ENCODE data around the gene RBFOX2.

DNA sequence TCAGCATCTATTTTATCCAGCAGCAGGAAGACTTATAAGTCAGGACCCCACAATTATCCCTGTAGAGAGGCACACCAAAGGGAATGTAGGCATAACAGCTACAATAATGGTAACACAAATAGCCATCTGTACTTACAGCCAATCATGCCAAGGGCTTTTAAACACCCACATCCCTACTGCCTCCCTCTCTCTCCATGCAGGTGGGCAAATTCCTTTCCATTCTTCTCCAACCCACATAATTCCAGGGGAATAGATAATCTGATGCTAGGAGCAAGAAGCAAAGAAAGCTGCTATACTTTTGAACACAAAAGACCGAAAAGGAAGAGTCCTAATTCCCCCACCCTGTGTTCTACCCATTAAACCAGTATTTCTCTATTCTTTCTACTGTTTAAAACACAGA is 46.7 kb downstream of the RBFOX2 start:
- TF ChIP-seq ZSCAN12 (CRISPR knock-in tag; IDR thresholded peaks at IDR 0.05) (no peak), ZNF563 (CRISPR knock-in tag; IDR thresholded peaks at IDR 0.05) (no peak), ZNF136 (CRISPR knock-in tag; IDR thresholded peaks at IDR 0.05; ENCODE audit: low read depth) (no peak), SALL1 (CRISPR knock-in tag; IDR thresholded peaks at IDR 0.05) (no peak), JUND (CRISPR knock-in tag; IDR thresholded peaks at IDR 0.05) (no peak), RNF2 (conservative IDR thresholded peaks at IDR 0.05; ENCODE audit: low read depth) (no peak), ZNF207 (IDR thresholded peaks at IDR 0.05; ENCODE audit: borderline replicate concordance) (no peak)
- TF ChIP-seq, protein P1, sequence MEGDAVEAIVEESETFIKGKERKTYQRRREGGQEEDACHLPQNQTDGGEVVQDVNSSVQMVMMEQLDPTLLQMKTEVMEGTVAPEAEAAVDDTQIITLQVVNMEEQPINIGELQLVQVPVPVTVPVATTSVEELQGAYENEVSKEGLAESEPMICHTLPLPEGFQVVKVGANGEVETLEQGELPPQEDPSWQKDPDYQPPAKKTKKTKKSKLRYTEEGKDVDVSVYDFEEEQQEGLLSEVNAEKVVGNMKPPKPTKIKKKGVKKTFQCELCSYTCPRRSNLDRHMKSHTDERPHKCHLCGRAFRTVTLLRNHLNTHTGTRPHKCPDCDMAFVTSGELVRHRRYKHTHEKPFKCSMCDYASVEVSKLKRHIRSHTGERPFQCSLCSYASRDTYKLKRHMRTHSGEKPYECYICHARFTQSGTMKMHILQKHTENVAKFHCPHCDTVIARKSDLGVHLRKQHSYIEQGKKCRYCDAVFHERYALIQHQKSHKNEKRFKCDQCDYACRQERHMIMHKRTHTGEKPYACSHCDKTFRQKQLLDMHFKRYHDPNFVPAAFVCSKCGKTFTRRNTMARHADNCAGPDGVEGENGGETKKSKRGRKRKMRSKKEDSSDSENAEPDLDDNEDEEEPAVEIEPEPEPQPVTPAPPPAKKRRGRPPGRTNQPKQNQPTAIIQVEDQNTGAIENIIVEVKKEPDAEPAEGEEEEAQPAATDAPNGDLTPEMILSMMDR (CRISPR knock-in tag; IDR thresholded peaks at IDR 0.05), result no peak
- TF ChIP-seq, protein P2, sequence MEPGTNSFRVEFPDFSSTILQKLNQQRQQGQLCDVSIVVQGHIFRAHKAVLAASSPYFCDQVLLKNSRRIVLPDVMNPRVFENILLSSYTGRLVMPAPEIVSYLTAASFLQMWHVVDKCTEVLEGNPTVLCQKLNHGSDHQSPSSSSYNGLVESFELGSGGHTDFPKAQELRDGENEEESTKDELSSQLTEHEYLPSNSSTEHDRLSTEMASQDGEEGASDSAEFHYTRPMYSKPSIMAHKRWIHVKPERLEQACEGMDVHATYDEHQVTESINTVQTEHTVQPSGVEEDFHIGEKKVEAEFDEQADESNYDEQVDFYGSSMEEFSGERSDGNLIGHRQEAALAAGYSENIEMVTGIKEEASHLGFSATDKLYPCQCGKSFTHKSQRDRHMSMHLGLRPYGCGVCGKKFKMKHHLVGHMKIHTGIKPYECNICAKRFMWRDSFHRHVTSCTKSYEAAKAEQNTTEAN (CRISPR knock-in tag; conservative IDR thresholded peaks at IDR 0.05), result no peak
